Neural progenitor cell (in vitro differentiated cells): ENCODE results near the gene DUSP8. TPM values are rescaled to one million over a fixed set of nuclear protein-coding genes. Genes with fewer than 3 reads are reported as not detected.

Experiments used
- DNase-seq: peaks from one replicate; pipeline ENCODE4 v3.0.0-alpha.2; 2016; ENCODE audit warnings: low spot score
- H2AFZ ChIP-seq: fragments of 200-600 bp; sonication (generic); replicated peaks from 2 replicates; pipeline ENCODE4 v1.6.1; 2016; ENCODE audit warnings: antibody characterized with exemption
- H3F3A ChIP-seq: fragments of 200-600 bp; sonication (generic); 2 replicates; pipeline ENCODE4 v1.6.1; 2016; ENCODE audit warnings: antibody characterized with exemption, low read depth
- H3K27ac ChIP-seq: fragments of 200-600 bp; sonication (generic); 2 replicates; pipeline ENCODE4 v1.5.1; 2016; ENCODE audit warnings: mild to moderate bottlenecking
- H3K27me3 ChIP-seq: fragments of 200-600 bp; sonication (generic); 2 replicates; pipeline ENCODE4 v1.6.1; 2016; ENCODE audit warnings: mild to moderate bottlenecking, moderate library complexity
- H3K36me3 ChIP-seq: fragments of 200-600 bp; sonication (generic); 2 replicates; pipeline ENCODE4 v1.5.1; 2016
- H3K4me1 ChIP-seq: fragments of 200-600 bp; sonication (generic); 2 replicates; pipeline ENCODE4 v1.6.1; 2016; ENCODE audit warnings: mixed run types
- H3K4me2 ChIP-seq: fragments of 200-600 bp; sonication (generic); 2 replicates; pipeline ENCODE4 v1.6.1; 2016
- H3K4me3 ChIP-seq: fragments of 200-600 bp; sonication (generic); 2 replicates; pipeline ENCODE4 v1.5.1; 2016
- H3K79me2 ChIP-seq: fragments of 200-600 bp; sonication (generic); 2 replicates; pipeline ENCODE4 v1.6.1; 2016; ENCODE audit warnings: low read depth
- H3K9ac ChIP-seq: fragments of 200-600 bp; sonication (generic); 2 replicates; pipeline ENCODE4 v1.6.1; 2016
- H3K9me3 ChIP-seq: fragments of 200-600 bp; sonication (generic); 2 replicates; pipeline ENCODE4 v1.5.1; 2016; ENCODE audit warnings: low read depth
- H4K20me1 ChIP-seq: fragments of 200-600 bp; sonication (generic); 2 replicates; pipeline ENCODE4 v1.6.1; 2016; ENCODE audit warnings: low read depth
- H3K27ac Mint-ChIP-seq: 3 replicates; pipeline ENCODE4 v1.8.0; 2021; ENCODE audit warnings: mixed read lengths
- H3K27me3 Mint-ChIP-seq: 2 replicates; pipeline ENCODE4 v1.8.0; 2022; ENCODE audit warnings: low read depth, mild to moderate bottlenecking, inconsistent platforms, moderate library complexity, mixed read lengths; ENCODE audit not compliant: insufficient read depth
- H3K36me3 Mint-ChIP-seq: 3 replicates; pipeline ENCODE4 v1.8.0; 2021; ENCODE audit warnings: mixed read lengths
- H3K4me1 Mint-ChIP-seq: 3 replicates; pipeline ENCODE4 v1.8.0; 2021; ENCODE audit warnings: mixed read lengths
- H3K4me3 Mint-ChIP-seq: 3 replicates; pipeline ENCODE4 v1.8.0; 2021; ENCODE audit warnings: mild to moderate bottlenecking, moderate library complexity, mixed read lengths
- H3K9me3 Mint-ChIP-seq: 3 replicates; pipeline ENCODE4 v1.8.0; 2020; ENCODE audit warnings: mixed read lengths
- EZH2 ChIP-seq: fragments of 200-600 bp; sonication (generic); IDR thresholded peaks from 2 replicates; pipeline ENCODE4 v1.6.1; 2017; ENCODE audit warnings: antibody characterized with exemption, mild to moderate bottlenecking, moderate library complexity
- EZH2phosphoT487 ChIP-seq: fragments of 200-600 bp; sonication (generic); IDR thresholded peaks from 2 replicates; pipeline ENCODE4 v1.6.1; 2017; ENCODE audit warnings: antibody characterized with exemption
- total RNA-seq: library from RNA; depleted of rRNA; stranded (reverse); fragments of >200 nt; gene quantifications from 2 replicates; pipeline ENCODE4 v1.2.3, GENCODE V29; 2015; ENCODE audit warnings: low replicate concordance
- TF ChIP-seq, protein P1 (sequence below): fragments of 200-600 bp; sonication (generic); IDR thresholded peaks from 2 replicates; pipeline ENCODE4 v1.5.1; 2017; ENCODE audit warnings: antibody characterized with exemption, mild to moderate bottlenecking

Gene DUSP8
- total RNA-seq, 1 donor from 2014 or later, result 0.09 TPM

DNA sequence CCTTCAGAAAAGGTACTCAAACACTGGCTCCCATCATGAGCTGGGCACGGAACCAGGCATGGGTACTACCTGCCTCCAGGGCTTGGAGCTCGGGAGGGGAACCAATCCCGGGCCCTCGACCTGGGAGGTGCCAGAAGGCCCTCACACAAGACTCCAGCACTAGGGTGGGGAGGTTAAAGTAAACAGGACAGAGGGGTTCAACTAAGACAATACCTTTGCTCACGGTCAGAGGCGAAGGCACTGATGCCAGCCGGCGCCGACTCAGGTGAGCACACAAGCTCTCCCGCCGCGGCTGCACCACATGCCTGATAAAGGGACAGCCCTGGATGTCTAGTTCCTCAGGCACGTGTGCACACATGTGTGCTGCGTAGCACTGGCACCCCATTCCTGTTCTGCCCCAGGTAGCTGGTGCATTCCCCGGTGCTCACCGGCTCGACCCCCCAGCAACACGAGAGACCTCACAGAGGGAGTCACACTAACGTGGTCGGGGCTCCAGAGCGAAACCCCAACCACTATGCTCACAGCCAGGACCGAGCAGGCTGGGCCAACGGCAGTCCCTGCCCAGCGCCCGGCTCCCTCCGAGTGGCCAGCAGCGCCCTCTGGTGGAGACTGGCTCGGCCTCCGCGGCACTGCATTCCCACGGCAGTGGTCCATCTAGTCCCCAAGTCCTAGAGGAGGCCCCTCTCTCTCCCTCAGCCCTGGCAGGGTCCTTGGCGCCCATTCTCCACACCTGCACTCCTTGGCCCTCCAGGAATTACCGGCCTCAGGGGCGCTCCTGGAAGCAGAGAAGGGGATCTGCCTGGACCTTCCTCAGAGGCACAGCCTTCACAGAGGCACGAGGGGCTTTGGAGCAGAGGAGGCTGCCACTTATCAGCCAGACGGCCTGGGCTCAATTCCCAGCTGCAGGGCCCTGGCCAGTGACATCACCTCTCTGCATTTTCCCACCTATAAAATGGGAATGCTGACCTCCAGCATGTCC, 56.7 kb downstream of the DUSP8 start:
- Histone ChIP-seq H3K4me1 (peaks cover 16% of the 10 kb centered on the region), H3K27me3 (no peaks in the 10 kb centered on the region), H3K36me3 (no peaks in the 10 kb centered on the region), H3F3A (peaks cover 9% of the 10 kb centered on the region), H3K4me2 (no peak overlapping the region), H3K4me3 (no peak overlapping the region), H3K9me3 (no peaks in the 10 kb centered on the region), H2AFZ (no peak overlapping the region), H3K27ac (no peak overlapping the region), H3K9ac (no peak overlapping the region), H4K20me1 (peaks cover 52% of the 10 kb centered on the region), H3K79me2 (peaks cover 8% of the 10 kb centered on the region)
- Mint-ChIP-seq H3K4me3 (no peak overlapping the region), H3K4me1 (peaks cover 33% of the 10 kb centered on the region), H3K27me3 (peaks cover 2% of the 10 kb centered on the region), H3K27ac (no peak overlapping the region), H3K36me3 (no peaks in the 10 kb centered on the region), H3K9me3 (no peaks in the 10 kb centered on the region)
- DNase-seq, result peak; percentile 87
- TF ChIP-seq EZH2phosphoT487, result no peak
- TF ChIP-seq, protein P1, sequence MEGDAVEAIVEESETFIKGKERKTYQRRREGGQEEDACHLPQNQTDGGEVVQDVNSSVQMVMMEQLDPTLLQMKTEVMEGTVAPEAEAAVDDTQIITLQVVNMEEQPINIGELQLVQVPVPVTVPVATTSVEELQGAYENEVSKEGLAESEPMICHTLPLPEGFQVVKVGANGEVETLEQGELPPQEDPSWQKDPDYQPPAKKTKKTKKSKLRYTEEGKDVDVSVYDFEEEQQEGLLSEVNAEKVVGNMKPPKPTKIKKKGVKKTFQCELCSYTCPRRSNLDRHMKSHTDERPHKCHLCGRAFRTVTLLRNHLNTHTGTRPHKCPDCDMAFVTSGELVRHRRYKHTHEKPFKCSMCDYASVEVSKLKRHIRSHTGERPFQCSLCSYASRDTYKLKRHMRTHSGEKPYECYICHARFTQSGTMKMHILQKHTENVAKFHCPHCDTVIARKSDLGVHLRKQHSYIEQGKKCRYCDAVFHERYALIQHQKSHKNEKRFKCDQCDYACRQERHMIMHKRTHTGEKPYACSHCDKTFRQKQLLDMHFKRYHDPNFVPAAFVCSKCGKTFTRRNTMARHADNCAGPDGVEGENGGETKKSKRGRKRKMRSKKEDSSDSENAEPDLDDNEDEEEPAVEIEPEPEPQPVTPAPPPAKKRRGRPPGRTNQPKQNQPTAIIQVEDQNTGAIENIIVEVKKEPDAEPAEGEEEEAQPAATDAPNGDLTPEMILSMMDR, result peak; percentile 92
- TF ChIP-seq EZH2, result no peak

DNA sequence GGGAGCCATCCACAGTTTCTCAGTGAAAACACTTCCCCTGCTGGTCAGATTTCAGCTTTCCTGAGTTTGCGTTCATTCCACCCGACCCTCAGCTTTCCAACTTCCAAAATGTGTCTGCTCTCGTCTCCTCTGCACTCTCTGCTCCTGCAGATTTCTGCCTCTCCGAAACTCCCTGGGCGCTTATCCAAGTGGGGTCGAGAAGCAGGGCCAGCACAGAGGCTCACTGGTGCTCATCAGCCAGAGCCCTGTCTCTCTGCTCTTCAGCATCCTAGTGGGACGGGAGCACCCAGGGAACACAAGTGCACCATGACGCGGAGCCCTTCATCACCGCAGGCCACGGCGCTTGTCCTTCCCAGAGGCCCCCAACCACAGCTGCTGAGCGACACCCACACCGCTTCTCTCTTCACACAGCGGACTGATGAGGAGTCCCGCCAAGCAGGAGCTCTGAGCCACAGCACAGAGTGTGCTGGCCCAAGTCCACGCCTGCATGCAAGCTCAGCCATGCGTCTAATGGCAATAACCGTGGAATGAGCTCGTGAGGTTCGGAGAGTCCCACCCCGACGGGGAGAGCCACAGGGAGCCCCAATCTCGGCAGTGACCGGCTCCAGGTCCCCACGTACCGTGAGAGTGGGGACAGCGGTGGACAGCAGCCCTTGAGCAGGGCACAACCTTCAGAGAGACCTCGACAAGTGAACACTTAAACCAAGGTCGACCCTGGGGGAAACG, 57.6 kb downstream of the DUSP8 start:
- no peak overlapping the region for H3K4me3 ChIP-seq
- H3K27me3 ChIP-seq, result no peaks in the 10 kb centered on the region
- no peak overlapping the region for H3K4me2 ChIP-seq
- H3K36me3 ChIP-seq, result no peaks in the 10 kb centered on the region
- no peak overlapping the region for H3K9ac ChIP-seq
- peaks cover 2% of the 10 kb centered on the region for H3K27me3 Mint-ChIP-seq
- no peaks in the 10 kb centered on the region for H3K9me3 Mint-ChIP-seq
- TF ChIP-seq EZH2, result no peak
- no peak for TF ChIP-seq EZH2phosphoT487
- TF ChIP-seq, protein P1, result no peak
- H3K4me3 Mint-ChIP-seq, result no peak overlapping the region
- H3K4me1 Mint-ChIP-seq, result peaks cover 31% of the 10 kb centered on the region
- H3K27ac Mint-ChIP-seq, result peak overlapping the region; percentile 21
- no peak overlapping the region for H2AFZ ChIP-seq
- peaks cover 9% of the 10 kb centered on the region for H3F3A ChIP-seq
- H3K4me1 ChIP-seq, result peaks cover 16% of the 10 kb centered on the region
- no peak for DNase-seq
- no peaks in the 10 kb centered on the region for H3K36me3 Mint-ChIP-seq
- no peak overlapping the region for H3K27ac ChIP-seq
- peaks cover 10% of the 10 kb centered on the region for H3K79me2 ChIP-seq
- no peaks in the 10 kb centered on the region for H3K9me3 ChIP-seq
- H4K20me1 ChIP-seq, result peaks cover 47% of the 10 kb centered on the region

DNA sequence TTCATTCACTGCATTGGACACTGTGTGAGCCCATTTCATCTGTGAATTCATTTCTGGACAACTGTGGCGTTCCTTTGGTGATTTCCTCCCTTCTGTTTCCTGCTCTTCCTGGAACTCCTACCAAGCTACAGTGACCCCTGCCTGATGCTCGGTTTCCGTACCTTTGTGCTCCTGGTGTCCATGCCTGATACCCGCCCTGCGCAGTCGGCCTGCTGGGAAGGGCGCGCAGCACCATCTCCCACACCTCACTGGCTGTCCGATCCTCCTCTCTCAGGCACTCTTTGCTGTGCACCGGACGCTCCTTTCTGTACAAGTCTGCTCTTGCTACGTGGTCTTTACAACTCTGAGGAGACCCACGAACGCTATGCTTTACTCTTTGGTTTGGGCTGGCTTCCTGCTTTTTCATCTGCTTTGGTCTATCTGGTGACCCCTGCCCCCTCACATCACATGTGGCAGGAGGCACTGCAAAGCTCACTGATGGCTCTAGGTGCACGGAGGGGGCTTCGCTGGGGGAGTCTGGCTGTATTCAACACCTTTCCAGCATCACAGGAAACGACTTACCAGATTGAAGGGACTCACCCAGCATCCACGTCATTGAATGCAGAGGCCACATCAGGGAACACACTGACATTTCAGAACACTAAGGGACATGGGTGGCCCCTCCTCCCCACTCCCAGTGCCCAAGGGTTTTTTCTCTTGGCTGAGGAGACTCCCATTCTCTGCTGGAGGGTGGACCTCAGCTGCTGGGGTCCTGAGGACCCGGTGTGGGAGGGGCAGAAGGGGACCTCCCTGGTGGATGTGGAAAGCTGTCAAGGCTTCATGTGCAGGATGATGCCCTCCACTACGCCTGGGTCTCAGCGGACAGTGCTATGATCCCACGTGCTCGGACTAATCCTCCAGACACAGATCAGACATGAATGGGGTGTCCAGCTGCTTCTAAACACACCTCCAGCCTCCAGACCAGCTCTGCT, 58.5 kb downstream of the DUSP8 start:
- Histone ChIP-seq H3K9ac (no peak overlapping the region), H3K27me3 (no peaks in the 10 kb centered on the region), H3K36me3 (no peaks in the 10 kb centered on the region), H3K79me2 (peaks cover 14% of the 10 kb centered on the region), H4K20me1 (peaks cover 50% of the 10 kb centered on the region), H3K4me3 (no peak overlapping the region), H3K27ac (no peak overlapping the region), H2AFZ (no peak overlapping the region), H3F3A (peaks cover 9% of the 10 kb centered on the region), H3K4me2 (no peak overlapping the region), H3K4me1 (peaks cover 16% of the 10 kb centered on the region), H3K9me3 (no peaks in the 10 kb centered on the region)
- no peak overlapping the region for H3K4me3 Mint-ChIP-seq
- peak overlapping the region; percentile 21 for H3K27ac Mint-ChIP-seq
- H3K9me3 Mint-ChIP-seq, result no peaks in the 10 kb centered on the region
- no peaks in the 10 kb centered on the region for H3K36me3 Mint-ChIP-seq
- TF ChIP-seq EZH2phosphoT487 (no peak), EZH2 (no peak)
- TF ChIP-seq, protein P1, result no peak
- H3K27me3 Mint-ChIP-seq, result peaks cover 2% of the 10 kb centered on the region
- no peak for DNase-seq
- peaks cover 35% of the 10 kb centered on the region for H3K4me1 Mint-ChIP-seq
